Heart left ventricle (tissue), 16 donors: ENCODE results near the gene UQCC2. TPM values are rescaled to one million over a fixed set of nuclear protein-coding genes. Genes with fewer than 3 reads are reported as not detected.

Experiments used
- ATAC-seq, 4 donors: fragments of 200-7000 bp; cut with Tn5 transposase; one replicate each; pipeline ENCODE4 v1.9.1; 2020 to 2022; ENCODE audit warnings: moderate library complexity in 4 of 4, mild to moderate bottlenecking in 3 of 4, moderate number of reproducible peaks in 1 of 4
- DNase-seq, 5 donors: peaks; one replicate each; pipeline ENCODE4 v3.0.0-alpha.2; 2020
- H3K27ac ChIP-seq, 12 donors: fragments of 200-600 bp; sonication (generic) in 4 of 12; one replicate each; pipeline versions ENCODE4 v1.5.0 to v1.8.0; 2016 to 2022; ENCODE audit warnings: mild to moderate bottlenecking in 2 of 12
- H3K27me3 ChIP-seq, 9 donors: fragments of 200-600 bp; sonication (generic) in 2 of 9; one replicate each; pipeline versions ENCODE4 v1.5.1 to v1.8.0; 2016 to 2022; ENCODE audit warnings: mild to moderate bottlenecking in 3 of 9
- H3K36me3 ChIP-seq, 9 donors: fragments of 200-600 bp; sonication (generic) in 2 of 9; one replicate each; pipeline versions ENCODE4 v1.5.0 to v1.8.0; 2018 to 2022; ENCODE audit warnings: mild to moderate bottlenecking in 2 of 9
- H3K4me1 ChIP-seq, 12 donors: fragments of 200-600 bp; sonication (generic) in 4 of 12; one replicate each; pipeline versions ENCODE4 v1.5.0 to v1.8.0; 2016 to 2022; ENCODE audit warnings: mild to moderate bottlenecking in 3 of 12
- H3K4me3 ChIP-seq, 12 donors: fragments of 200-600 bp; sonication (generic) in 4 of 12; one replicate each; pipeline versions ENCODE4 v1.5.0 to v1.8.0; 2017 to 2022; ENCODE audit warnings: mild to moderate bottlenecking in 9 of 12, moderate library complexity in 4 of 12
- H3K9me3 ChIP-seq, 12 donors: fragments of 200-600 bp; sonication (generic) in 4 of 12; one replicate each; pipeline versions ENCODE4 v1.5.0 to v1.8.0; 2016 to 2022; ENCODE audit warnings: mild to moderate bottlenecking in 1 of 12
- POLR2A ChIP-seq, 2 donors: fragments of 450-650 bp; IDR thresholded peaks; one replicate each; pipeline ENCODE4 v1.6.1; 2017; ENCODE audit warnings: antibody characterized with exemption in 2 of 2, mild to moderate bottlenecking in 2 of 2, moderate library complexity in 2 of 2
- WGBS, 4 donors: extraction: QIAGEN DNeasy Blood & Tissue Kit in 2 of 4; methylation state at CpG; one replicate each; pipeline versions ENCODE4 v1.1.5 to v1.1.7; 2013 to 2018; 5-methylcytosine and 5-hydroxymethylcytosine counted together
- intact Hi-C, 10 donors: fragments of 100-400 bp; cut with DNase I; formaldehyde crosslinking; loops; one replicate each; pipeline versions ENCODE4 v1.11.1 to v1.14.2; 2022
- polyA plus RNA-seq, 2 donors: library from polyadenylated mRNA; stranded (reverse); fragments of 200-250 nt; gene quantifications; one replicate each; pipeline ENCODE4 v1.2.3, GENCODE V29; 2013
- total RNA-seq, 9 donors: library from RNA; depleted of rRNA in 2 of 9; stranded (reverse); fragments of >200 nt in 2 of 9; fragmentation: NEBNext Ultra II Directional in 3 of 9; extraction: Animal tissue kit (Norgen Biotek cat#: 25700) in 3 of 9; gene quantifications; one replicate each; pipeline versions ENCODE4 v1.1.0 to v1.2.4, GENCODE V29; 2016 to 2023
- TF ChIP-seq, protein P1 (sequence below), 12 donors: fragments of 200-600 bp; sonication (generic) in 4 of 12; IDR thresholded peaks; one replicate each; pipeline versions ENCODE4 v1.5.0 to v1.8.0; 2018 to 2022; ENCODE audit warnings: antibody characterized with exemption in 12 of 12, mild to moderate bottlenecking in 5 of 12
- donor health status: ischemic (EF 13 %, LVEDD 7.1; RV severe dilation, severe dysfunction).
- donor health status: healthy with polysubstance abuse.
- donor health status: DM: no; HTN: yes; CAD: no.
- donor health status: DM: no; HTN: no; CAD: no.
- donor health status: ischemic (EF 25% LVEDD 6.9; RV normal size, moderate dysfunction).
- donor health status: ischemic (EF 25% LVEDD 5.7; RV mildly dilated, moderate dysfunction).
- donor health status: healthy.
- donor health status: DM: yes; HTN: yes; CAD: no.
- donor health status: ischemic (EF 35%, LVEDD 5.7; RV mildly dilated, moderate dysfunction).
- donor health status: nonischemic (EF 11% LVEDD 7.7; RV severe dilation, severe dysfunction).
- donor health status: DM: yes; HTN: yes; CAD: no.
- donor health status: PGD.
- donor health status: ischemic (EF 29% LVEDD 5.4; RV normal size, mild dysfunction).
- donor health status: nonischemic (EF 23%, LVEDD 6.1; RV moderate dilation, normal function).

Gene UQCC2
- total and polyA plus RNA-seq, 11 donors: 88.5 to 496 (median 195) TPM

DNA sequence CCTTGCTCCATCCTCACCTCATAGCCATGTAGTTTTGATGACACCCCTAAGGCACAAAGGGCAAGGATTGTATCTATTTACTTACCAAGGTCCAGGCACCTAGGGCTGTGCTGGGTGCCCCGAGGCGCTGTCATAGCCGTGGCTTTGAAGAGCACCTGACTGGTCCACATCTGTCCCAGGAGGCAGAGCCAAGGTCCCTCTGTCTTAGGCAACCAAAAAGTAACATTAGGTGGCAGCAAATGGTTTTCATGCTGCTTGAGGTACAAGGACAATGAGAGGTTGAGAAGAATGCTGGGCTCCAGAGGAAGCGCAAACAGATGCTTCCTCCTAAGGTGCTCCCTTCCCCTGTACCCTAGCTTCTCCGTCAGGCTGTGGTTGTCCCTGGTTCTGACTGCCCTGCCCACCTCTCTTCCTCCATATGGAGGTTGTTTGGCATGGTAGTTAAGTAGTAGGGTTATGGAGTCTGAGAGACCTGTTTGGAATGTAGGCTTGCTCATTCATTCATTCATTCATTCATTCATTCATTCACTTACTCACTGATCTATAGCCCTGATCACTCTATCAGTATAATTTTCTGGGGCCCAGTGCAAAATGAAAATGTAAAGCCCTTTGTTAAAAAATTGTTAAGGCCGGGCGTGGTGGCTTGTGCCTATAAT, 3.0 kb upstream of the UQCC2 start:
- peaks cover 0 to 40% (median 25%) of the 10 kb centered on the region in 12 donors for H3K4me1 ChIP-seq
- no peak overlapping the region for H3K4me3 ChIP-seq
- no peak overlapping the region for H3K27ac ChIP-seq
- WGBS, 4 donors: 74 to 95% (median 85%) methylated on average over 7 of the region's 7 CpGs
- no peak for TF ChIP-seq POLR2A (IDR thresholded peaks at IDR 0.05)
- TF ChIP-seq, protein P1, sequence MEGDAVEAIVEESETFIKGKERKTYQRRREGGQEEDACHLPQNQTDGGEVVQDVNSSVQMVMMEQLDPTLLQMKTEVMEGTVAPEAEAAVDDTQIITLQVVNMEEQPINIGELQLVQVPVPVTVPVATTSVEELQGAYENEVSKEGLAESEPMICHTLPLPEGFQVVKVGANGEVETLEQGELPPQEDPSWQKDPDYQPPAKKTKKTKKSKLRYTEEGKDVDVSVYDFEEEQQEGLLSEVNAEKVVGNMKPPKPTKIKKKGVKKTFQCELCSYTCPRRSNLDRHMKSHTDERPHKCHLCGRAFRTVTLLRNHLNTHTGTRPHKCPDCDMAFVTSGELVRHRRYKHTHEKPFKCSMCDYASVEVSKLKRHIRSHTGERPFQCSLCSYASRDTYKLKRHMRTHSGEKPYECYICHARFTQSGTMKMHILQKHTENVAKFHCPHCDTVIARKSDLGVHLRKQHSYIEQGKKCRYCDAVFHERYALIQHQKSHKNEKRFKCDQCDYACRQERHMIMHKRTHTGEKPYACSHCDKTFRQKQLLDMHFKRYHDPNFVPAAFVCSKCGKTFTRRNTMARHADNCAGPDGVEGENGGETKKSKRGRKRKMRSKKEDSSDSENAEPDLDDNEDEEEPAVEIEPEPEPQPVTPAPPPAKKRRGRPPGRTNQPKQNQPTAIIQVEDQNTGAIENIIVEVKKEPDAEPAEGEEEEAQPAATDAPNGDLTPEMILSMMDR (IDR thresholded peaks at IDR 0.05): peak in 2 of 12 donors; percentile 9 to 25
- intact Hi-C loops: loop anchor here in 6 of 10 donors (2.0 to 10.0 kb wide), 5 partner anchors 48 to 440 kb away; no protein-coding TSS in a partner anchor
- no peak for ATAC-seq
- peak in 2 of 5 donors; percentile 2 to 8 for DNase-seq
- H3K27me3 ChIP-seq: no peaks in the 10 kb centered on the region
- no peaks in the 10 kb centered on the region for H3K9me3 ChIP-seq
- peaks cover 0 to 3% (median 0%) of the 10 kb centered on the region in 9 donors for H3K36me3 ChIP-seq

DNA sequence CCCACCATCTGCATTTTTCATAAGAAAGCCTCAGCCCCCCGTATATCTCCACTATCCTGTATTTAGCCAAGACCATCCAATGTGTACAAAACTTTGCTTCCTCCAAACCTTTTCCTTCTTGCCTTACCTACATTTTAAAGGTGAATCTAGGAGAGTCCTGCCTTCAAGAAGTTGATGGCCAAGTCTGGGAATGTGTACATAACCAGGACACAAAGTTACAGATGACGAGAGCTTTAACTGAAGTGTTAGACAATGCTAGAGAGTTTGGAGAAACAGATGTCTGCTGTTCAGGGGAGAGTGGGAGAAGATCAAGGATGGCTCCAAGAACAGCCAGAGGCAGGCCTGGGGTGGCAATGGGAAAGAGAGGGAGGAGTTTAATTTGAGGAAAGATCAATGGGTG, 2.3 kb upstream of the UQCC2 start:
- DNase-seq (no peak), ATAC-seq (no peak)
- H3K36me3 ChIP-seq: peaks cover 0 to 10% (median 0%) of the 10 kb centered on the region in 9 donors
- intact Hi-C loops: loop anchor here in 8 of 10 donors (2.0 to 10.0 kb wide), 5 partner anchors 49 to 441 kb away; no protein-coding TSS in a partner anchor
- 63 to 85% (median 82%) methylated on average over 2 of the region's 2 CpGs for WGBS, 4 donors
- H3K9me3 ChIP-seq: no peaks in the 10 kb centered on the region
- H3K27ac ChIP-seq: no peak overlapping the region
- peaks cover 0 to 46% (median 27%) of the 10 kb centered on the region in 12 donors for H3K4me1 ChIP-seq
- H3K4me3 ChIP-seq: no peak overlapping the region
- no peaks in the 10 kb centered on the region for H3K27me3 ChIP-seq
- TF ChIP-seq, protein P1 (IDR thresholded peaks at IDR 0.05): no peak
- no peak for TF ChIP-seq POLR2A (IDR thresholded peaks at IDR 0.05)

DNA sequence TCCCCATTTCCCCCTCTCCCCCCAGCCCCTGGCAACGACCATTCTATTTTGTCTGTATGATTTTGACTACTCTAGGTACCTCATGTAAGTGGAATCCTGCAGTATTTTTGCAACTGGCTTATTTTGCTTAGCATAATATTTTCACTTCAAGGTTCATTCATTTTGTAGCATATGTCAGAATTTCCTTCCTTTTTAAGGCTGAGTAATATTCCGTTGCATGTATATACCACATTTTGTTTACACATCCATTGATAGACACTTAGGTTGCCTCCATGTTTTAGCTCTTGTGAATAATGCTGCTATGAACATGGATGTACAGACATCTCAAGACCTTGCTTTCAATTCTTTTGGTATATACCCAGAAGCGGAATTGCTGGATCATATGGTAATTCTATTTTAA, 1.4 kb upstream of the UQCC2 start:
- Histone ChIP-seq H3K9me3 (no peaks in the 10 kb centered on the region), H3K4me1 (peaks cover 0 to 47% (median 29%) of the 10 kb centered on the region in 12 donors), H3K27ac (no peak overlapping the region), H3K27me3 (no peaks in the 10 kb centered on the region), H3K36me3 (peaks cover 0 to 18% (median 6%) of the 10 kb centered on the region in 9 donors), H3K4me3 (no peak overlapping the region)
- ATAC-seq (no peak), DNase-seq (no peak)
- TF ChIP-seq POLR2A (IDR thresholded peaks at IDR 0.05): no peak
- TF ChIP-seq, protein P1 (IDR thresholded peaks at IDR 0.05): no peak
- intact Hi-C loops: loop anchor here in 7 of 10 donors (2.0 to 10.0 kb wide), 5 partner anchors 49 to 442 kb away; no protein-coding TSS in a partner anchor
- 93 to 97% (median 94%) methylated on average over 3 of the region's 3 CpGs for WGBS, 4 donors
